Activated CD8-positive, alpha-beta memory T cell treated with anti-CD3 and anti-CD28 coated beads, Interleukin-2, amount 50 U/mL, for 48 hours (primary cell): ENCODE results near the gene CNOT6L.
"Not testable (repeated sequence)": the region's sequence is repeated elsewhere in the genome, so short reads cannot be mapped to it uniquely, and the experiment has no call there.

Experiments used
- DNase-seq: peaks from one replicate; pipeline ENCODE4 v3.0.0-alpha.2; 2020

Gene CNOT6L

GRCh38 chr4:77777135-77777807 is 41.9 kb downstream of the CNOT6L start:
- DNase-seq, result no peak

- no peak for DNase-seq
Observed at GRCh38 chr4:77776182-77777134, 42.7 kb downstream of the CNOT6L start.

- DNase-seq, result no peak
Observed at GRCh38 chr4:77773101-77773500, 46.1 kb downstream of the CNOT6L start.

GRCh38 chr4:77771566-77771965 is 47.6 kb downstream of the CNOT6L start:
- DNase-seq, result no peak

GRCh38 chr4:77765720-77766119 is 53.4 kb downstream of the CNOT6L start:
- no peak for DNase-seq

GRCh38 chr4:77762531-77762930 is 56.6 kb downstream of the CNOT6L start:
- DNase-seq, result no peak

- no peak for DNase-seq
Observed at GRCh38 chr4:77761595-77761994, 57.6 kb downstream of the CNOT6L start.

- no peak for DNase-seq
Observed at GRCh38 chr4:77758804-77759203, 60.4 kb downstream of the CNOT6L start.

- DNase-seq, result no peak
Observed at GRCh38 chr4:77751764-77752163, 67.4 kb downstream of the CNOT6L start.

- no peak for DNase-seq
Observed at GRCh38 chr4:77745792-77746191, 73.4 kb downstream of the CNOT6L start.

- DNase-seq, result no peak
Observed at GRCh38 chr4:77742054-77742453, 77.1 kb downstream of the CNOT6L start.

- DNase-seq, result no peak
Observed at GRCh38 chr4:77740480-77740879, 78.7 kb downstream of the CNOT6L start.

GRCh38 chr4:77734928-77735327 is 84.2 kb downstream of the CNOT6L start:
- no peak for DNase-seq

- DNase-seq, result no peak
Observed at GRCh38 chr4:77731656-77732055, 87.5 kb downstream of the CNOT6L start.

GRCh38 chr4:77728420-77728819 is 90.7 kb downstream of the CNOT6L start:
- no peak for DNase-seq

- no peak for DNase-seq
Observed at GRCh38 chr4:77721073-77721472, 98.1 kb downstream of the CNOT6L start.

- not testable (repeated sequence) for DNase-seq
Observed at GRCh38 chr4:77718500-77718899, 100.7 kb downstream of the CNOT6L start.

- DNase-seq, result no peak
Observed at GRCh38 chr4:77715414-77716290, 103.5 kb downstream of the CNOT6L start.

GRCh38 chr4:77714514-77714913 is 104.7 kb downstream of the CNOT6L start:
- no peak for DNase-seq

- no peak for DNase-seq
Observed at GRCh38 chr4:77713884-77714283, 105.3 kb downstream of the CNOT6L start.

- DNase-seq, result no peak
Observed at GRCh38 chr4:77712675-77713074, 106.5 kb downstream of the CNOT6L start.

- DNase-seq, result no peak
Observed at GRCh38 chr4:77711469-77711868, 107.7 kb downstream of the CNOT6L start.

- no peak for DNase-seq
Observed at GRCh38 chr4:77710684-77711083, 108.5 kb downstream of the CNOT6L start.
